Neuronal stem cell (in vitro differentiated cells): Measurements from ENCODE around the gene SPAG8.

Experiments used
- DNase-seq: peaks from one replicate; pipeline ENCODE4 v3.0.0-alpha.2; 2013; ENCODE audit warnings: low spot score
- H2AFZ ChIP-seq: one replicate; pipeline ENCODE4 v1.6.1; 2013; ENCODE audit warnings: mild to moderate bottlenecking, low read length, inconsistent platforms
- H2AK5ac ChIP-seq: 2 replicates; pipeline ENCODE4 v1.6.1; 2013; ENCODE audit warnings: low read depth, mild to moderate bottlenecking, inconsistent platforms, low read length, moderate library complexity, mixed read lengths
- H2BK120ac ChIP-seq: 2 replicates; pipeline ENCODE4 v1.6.1; 2013; ENCODE audit warnings: low read depth, mild to moderate bottlenecking, inconsistent platforms, low read length, moderate library complexity, mixed read lengths
- H2BK12ac ChIP-seq: one replicate; pipeline ENCODE4 v1.6.1; 2013; ENCODE audit warnings: low read length, inconsistent platforms
- H2BK15ac ChIP-seq: 2 replicates; pipeline ENCODE4 v1.6.1; 2013; ENCODE audit warnings: mild to moderate bottlenecking, low read length, inconsistent platforms, mixed read lengths
- H2BK5ac ChIP-seq: one replicate; pipeline ENCODE4 v1.6.1; 2013; ENCODE audit warnings: inconsistent platforms, mild to moderate bottlenecking, low read length, moderate library complexity
- H3K14ac ChIP-seq: one replicate; pipeline ENCODE4 v1.6.1; 2013; ENCODE audit warnings: low read length, inconsistent platforms
- H3K18ac ChIP-seq: 2 replicates; pipeline ENCODE4 v1.6.1; 2013; ENCODE audit warnings: low read length, inconsistent platforms
- H3K23ac ChIP-seq: 2 replicates; pipeline ENCODE4 v1.6.1; 2013; ENCODE audit warnings: low read depth, mild to moderate bottlenecking, mixed read lengths, low read length, inconsistent platforms; ENCODE audit not compliant: poor library complexity
- H3K27ac ChIP-seq: replicated peaks from 3 replicates; pipeline ENCODE4 v1.5.1; 2013; ENCODE audit warnings: low read length, inconsistent platforms
- H3K27me3 ChIP-seq, 3 experiments: 2 replicates each; pipeline ENCODE4 v1.6.1; 2013; ENCODE audit warnings: low read length in 3 of 3, mild to moderate bottlenecking in 2 of 3, inconsistent platforms in 1 of 3, low read depth in 1 of 3, mixed read lengths in 1 of 3, moderate library complexity in 1 of 3; ENCODE audit not compliant: control insufficient read depth in 3 of 3, insufficient read depth in 3 of 3
- H3K36me3 ChIP-seq, 2 donors: replicated peaks in 1 of 2; 2 replicates each; pipeline ENCODE4 v1.6.1; 2013; ENCODE audit warnings: low read length in 2 of 2; ENCODE audit not compliant: control insufficient read depth in 2 of 2, insufficient read depth in 2 of 2
- H3K4ac ChIP-seq: 2 replicates; pipeline ENCODE4 v1.6.1; 2013; ENCODE audit warnings: inconsistent platforms, mild to moderate bottlenecking, low read length, moderate library complexity
- H3K4me1 ChIP-seq, 2 donors: 1 replicate in 1 of 2; 2 replicates in 1 of 2; pipeline ENCODE4 v1.6.1; 2013; ENCODE audit warnings: low read length in 2 of 2, low read depth in 1 of 2; ENCODE audit not compliant: control insufficient read depth in 2 of 2, insufficient read depth in 1 of 2
- H3K4me2 ChIP-seq: one replicate; pipeline ENCODE4 v1.6.1; 2013; ENCODE audit warnings: mild to moderate bottlenecking, low read length, inconsistent platforms; ENCODE audit not compliant: insufficient read depth, poor library complexity, severe bottlenecking
- H3K4me3 ChIP-seq, 2 donors: 2 replicates each; pipeline ENCODE4 v1.5.1; 2013; ENCODE audit warnings: low read length in 2 of 2, mild to moderate bottlenecking in 2 of 2, inconsistent platforms in 1 of 2, moderate library complexity in 1 of 2
- H3K79me1 ChIP-seq: one replicate; pipeline ENCODE4 v1.6.1; 2013; ENCODE audit warnings: low read depth, mild to moderate bottlenecking, inconsistent platforms, low read length, moderate library complexity
- H3K9ac ChIP-seq: one replicate; pipeline ENCODE4 v1.6.1; 2013; ENCODE audit warnings: mild to moderate bottlenecking, low read depth, low read length, inconsistent platforms; ENCODE audit not compliant: poor library complexity
- H3K9me3 ChIP-seq, 2 donors: replicated peaks in 1 of 2; 2 replicates each; pipeline versions ENCODE3 to v1.6.1; 2013; ENCODE audit warnings: low read length in 2 of 2, mild to moderate bottlenecking in 2 of 2, inconsistent platforms in 1 of 2, low read depth in 1 of 2, mixed read lengths in 1 of 2, moderate library complexity in 1 of 2; ENCODE audit not compliant: control insufficient read depth in 2 of 2, insufficient read depth in 1 of 2
- H4K8ac ChIP-seq: one replicate; pipeline ENCODE4 v1.6.1; 2013; ENCODE audit warnings: low read depth, mild to moderate bottlenecking, inconsistent platforms, low read length, moderate library complexity
- H4K91ac ChIP-seq: one replicate; pipeline ENCODE4 v1.6.1; 2013; ENCODE audit warnings: low read length, low read depth, mild to moderate bottlenecking, inconsistent platforms; ENCODE audit not compliant: poor library complexity
- WGBS, 2 donors: extraction: QIAGEN DNeasy Blood & Tissue Kit; methylation state at CpG; one replicate each; pipeline ENCODE4 v1.1.7; 2013; ENCODE audit warnings: missing lambda C conversion rate in 2 of 2, mixed read lengths in 1 of 2; ENCODE audit not compliant: insufficient read length in 2 of 2, insufficient replicate concordance in 1 of 2; ENCODE audit errors: extremely low coverage in 2 of 2; 5-methylcytosine and 5-hydroxymethylcytosine counted together

The SPAG8 gene

DNA sequence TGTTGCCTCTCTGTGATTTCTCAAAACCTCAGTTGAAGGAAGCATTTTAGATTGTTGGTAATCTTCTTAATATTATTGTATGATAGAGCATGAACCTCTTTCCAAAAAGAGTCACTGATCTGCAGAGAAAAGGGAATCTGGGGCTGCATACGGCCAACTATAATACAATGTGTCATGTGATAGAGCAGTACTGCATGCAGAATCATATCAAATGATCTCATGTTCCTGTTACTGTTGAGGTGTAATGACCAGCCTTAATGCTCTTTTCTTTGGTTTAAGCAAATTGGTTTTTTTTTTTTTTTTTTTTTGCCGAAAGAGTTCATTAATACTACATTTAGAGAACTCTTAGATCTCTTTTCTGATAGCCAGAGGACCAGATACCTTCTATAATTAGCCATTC is 45.1 kb downstream of the SPAG8 start:
- H2BK12ac ChIP-seq: no peak overlapping the region
- H3K9ac ChIP-seq: no peak overlapping the region
- no peak overlapping the region for H3K14ac ChIP-seq
- no peak overlapping the region for H3K23ac ChIP-seq
- H3K4me1 ChIP-seq: peaks cover 0 to 2% of the 10 kb centered on the region in 2 donors
- no peak overlapping the region for H4K91ac ChIP-seq
- no peak for DNase-seq
- H3K4me3 ChIP-seq: no peak overlapping the region
- no CpG with 5 or more reads among the region's 2 CpGs for WGBS, 2 donors
- H2BK120ac ChIP-seq: no peak overlapping the region
- no peak overlapping the region for H2AFZ ChIP-seq
- H2BK15ac ChIP-seq: no peak overlapping the region
- no peak overlapping the region for H3K27ac ChIP-seq
- peaks cover 0 to under 1% of the 10 kb centered on the region in 2 donors for H3K36me3 ChIP-seq
- H3K79me1 ChIP-seq: peaks cover 3% of the 10 kb centered on the region
- H3K18ac ChIP-seq: no peak overlapping the region
- no peak overlapping the region for H4K8ac ChIP-seq
- H3K4me2 ChIP-seq: no peak overlapping the region
- no peaks in the 10 kb centered on the region for H3K9me3 ChIP-seq
- peaks cover 0 to 8% (median 0%) of the 10 kb centered on the region in 3 experiments for H3K27me3 ChIP-seq
- H2BK5ac ChIP-seq: no peak overlapping the region
- H2AK5ac ChIP-seq: no peak overlapping the region
- H3K4ac ChIP-seq: no peak overlapping the region

- H3K27ac ChIP-seq: no peak overlapping the region
- H3K36me3 ChIP-seq: no peaks in the 10 kb centered on the region
- no peak overlapping the region for H4K8ac ChIP-seq
- no peak overlapping the region for H2AFZ ChIP-seq
- no peak overlapping the region for H4K91ac ChIP-seq
- no peak overlapping the region for H3K23ac ChIP-seq
- no peak for DNase-seq
- H3K9me3 ChIP-seq: no peaks in the 10 kb centered on the region
- H3K4me3 ChIP-seq: no peak overlapping the region
- no peak overlapping the region for H3K14ac ChIP-seq
- H3K9ac ChIP-seq: no peak overlapping the region
- H3K27me3 ChIP-seq: no peaks in the 10 kb centered on the region
- no peak overlapping the region for H2BK12ac ChIP-seq
- peaks cover 2% of the 10 kb centered on the region for H3K79me1 ChIP-seq
- H3K18ac ChIP-seq: no peak overlapping the region
- H3K4me1 ChIP-seq: peaks cover 3 to 4% of the 10 kb centered on the region in 2 donors
- H2BK5ac ChIP-seq: no peak overlapping the region
- H2BK120ac ChIP-seq: no peak overlapping the region
- no peak overlapping the region for H3K4ac ChIP-seq
- no CpG with 5 or more reads among the region's 1 CpG for WGBS, 2 donors
- no peak overlapping the region for H3K4me2 ChIP-seq
- H2AK5ac ChIP-seq: no peak overlapping the region
- H2BK15ac ChIP-seq: no peak overlapping the region
Observed at GRCh38 chr9:35763803-35764202, 48.3 kb downstream of the SPAG8 start.

DNA sequence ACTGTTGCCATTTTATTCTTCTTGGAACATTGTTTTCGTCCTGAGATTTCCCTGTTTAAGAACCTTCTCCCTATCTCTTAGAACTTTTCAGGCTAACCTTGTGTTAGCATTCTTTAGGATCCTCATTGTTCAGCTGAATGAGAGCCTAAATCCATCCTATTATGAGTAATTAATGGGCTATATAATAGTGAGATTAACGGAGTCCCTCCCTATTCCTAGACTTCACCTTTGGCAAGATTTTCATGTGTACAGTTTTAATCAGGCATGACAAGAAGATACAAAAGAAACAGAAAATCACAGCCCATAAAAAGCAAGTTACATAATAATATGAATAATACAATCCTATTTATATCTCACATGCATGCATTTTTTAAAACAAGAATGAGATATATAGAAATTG is 48.9 kb downstream of the SPAG8 start:
- no peak overlapping the region for H2BK5ac ChIP-seq
- no peak overlapping the region for H3K4me3 ChIP-seq
- H3K27ac ChIP-seq: no peak overlapping the region
- H3K4me2 ChIP-seq: no peak overlapping the region
- H2AFZ ChIP-seq: no peak overlapping the region
- no peak overlapping the region for H3K23ac ChIP-seq
- H3K9ac ChIP-seq: no peak overlapping the region
- no peaks in the 10 kb centered on the region for H3K9me3 ChIP-seq
- H2AK5ac ChIP-seq: no peak overlapping the region
- H3K4ac ChIP-seq: no peak overlapping the region
- no peak overlapping the region for H2BK120ac ChIP-seq
- no peak overlapping the region for H3K18ac ChIP-seq
- H3K27me3 ChIP-seq: no peaks in the 10 kb centered on the region
- no peak overlapping the region for H2BK12ac ChIP-seq
- peaks cover 3 to 5% of the 10 kb centered on the region in 2 donors for H3K4me1 ChIP-seq
- H4K91ac ChIP-seq: no peak overlapping the region
- no peak overlapping the region for H2BK15ac ChIP-seq
- H3K79me1 ChIP-seq: peaks cover 2% of the 10 kb centered on the region
- DNase-seq: no peak
- no peak overlapping the region for H4K8ac ChIP-seq
- WGBS, 2 donors: no CpG with 5 or more reads among the region's 2 CpGs
- H3K36me3 ChIP-seq: no peaks in the 10 kb centered on the region
- H3K14ac ChIP-seq: no peak overlapping the region

DNA sequence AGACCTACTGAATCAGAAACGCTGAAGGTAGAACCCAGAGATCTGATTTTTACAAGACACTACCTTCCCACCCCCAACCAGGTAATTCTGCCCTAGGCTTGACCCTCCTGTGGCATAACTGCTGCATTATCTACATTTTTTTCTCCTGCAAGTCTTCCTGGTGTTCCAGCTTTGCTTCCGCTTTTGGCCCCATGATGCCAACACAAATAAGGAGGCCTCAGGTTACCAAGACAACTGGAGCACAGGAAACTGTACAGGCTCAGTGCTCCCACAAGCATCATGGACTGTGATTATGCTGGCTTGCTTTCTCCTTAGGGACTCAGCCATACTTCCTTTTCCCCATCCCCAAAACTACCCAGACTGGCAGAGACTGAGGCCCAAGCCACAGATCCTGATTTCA is 51.4 kb downstream of the SPAG8 start:
- Histone ChIP-seq H3K18ac (no peak overlapping the region), H3K4me1 (peaks cover 3 to 5% of the 10 kb centered on the region in 2 donors), H3K4ac (no peak overlapping the region), H3K79me1 (peaks cover 2% of the 10 kb centered on the region), H3K23ac (no peak overlapping the region), H2AFZ (no peak overlapping the region), H3K4me3 (no peak overlapping the region), H2BK12ac (no peak overlapping the region), H3K14ac (no peak overlapping the region), H3K36me3 (peaks cover 0 to 11% of the 10 kb centered on the region in 2 donors), H3K4me2 (no peak overlapping the region), H3K9me3 (no peaks in the 10 kb centered on the region), H2BK5ac (no peak overlapping the region), H4K8ac (no peak overlapping the region), H2BK15ac (no peak overlapping the region), H3K9ac (no peak overlapping the region), H2AK5ac (no peak overlapping the region), H3K27me3 (no peaks in the 10 kb centered on the region), H2BK120ac (no peak overlapping the region), H3K27ac (peak overlapping the region; percentile 8), H4K91ac (no peak overlapping the region)
- no peak for DNase-seq
- WGBS, 2 donors: no CpG with 5 or more reads among the region's 2 CpGs
